ENCODE results near the gene ABR. TPM values are rescaled to one million over a fixed set of nuclear protein-coding genes. Genes with fewer than 3 reads are reported as not detected.

Gene ABR
- total and polyA plus RNA-seq, 9 donors = 25.0 to 94.6 (median 60.2) TPM

DNA sequence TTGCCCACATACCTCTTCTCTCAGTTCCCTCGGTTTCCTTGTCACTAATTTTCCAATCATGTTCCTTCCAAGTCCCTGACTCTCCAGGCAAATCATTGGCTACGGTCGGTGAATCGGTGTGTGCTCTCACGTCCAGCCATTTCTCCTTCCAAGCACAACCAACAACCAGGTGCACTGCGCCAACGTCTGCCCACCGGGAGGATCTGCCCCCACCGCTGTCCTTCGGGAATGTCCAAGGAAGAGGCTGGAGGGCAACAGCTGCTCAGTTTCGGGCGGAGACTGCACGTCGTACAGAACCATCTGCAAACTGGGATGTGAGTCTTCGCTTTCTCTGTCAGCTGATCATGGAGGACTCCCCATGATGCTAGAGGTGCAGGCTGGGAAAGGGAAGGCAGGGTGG is 191.8 kb downstream of the ABR start:
- Histone ChIP-seq H3K36me3 (no peaks in the 10 kb centered on the region), H3K4me3 (no peak overlapping the region), H3K27ac (no peak overlapping the region), H3K27me3 (no peaks in the 10 kb centered on the region), H3K9me3 (no peaks in the 10 kb centered on the region), H3K4me1 (ENCODE audit: insufficient read depth) (no peaks in the 10 kb centered on the region)
- no peak for DNase-seq
- intact Hi-C loops (cut with DNase I) = no loop called here
- TF ChIP-seq POLR2A (IDR thresholded peaks at IDR 0.05) (no peak), EP300 (IDR thresholded peaks at IDR 0.05) (no peak)
- TF ChIP-seq, protein P1, sequence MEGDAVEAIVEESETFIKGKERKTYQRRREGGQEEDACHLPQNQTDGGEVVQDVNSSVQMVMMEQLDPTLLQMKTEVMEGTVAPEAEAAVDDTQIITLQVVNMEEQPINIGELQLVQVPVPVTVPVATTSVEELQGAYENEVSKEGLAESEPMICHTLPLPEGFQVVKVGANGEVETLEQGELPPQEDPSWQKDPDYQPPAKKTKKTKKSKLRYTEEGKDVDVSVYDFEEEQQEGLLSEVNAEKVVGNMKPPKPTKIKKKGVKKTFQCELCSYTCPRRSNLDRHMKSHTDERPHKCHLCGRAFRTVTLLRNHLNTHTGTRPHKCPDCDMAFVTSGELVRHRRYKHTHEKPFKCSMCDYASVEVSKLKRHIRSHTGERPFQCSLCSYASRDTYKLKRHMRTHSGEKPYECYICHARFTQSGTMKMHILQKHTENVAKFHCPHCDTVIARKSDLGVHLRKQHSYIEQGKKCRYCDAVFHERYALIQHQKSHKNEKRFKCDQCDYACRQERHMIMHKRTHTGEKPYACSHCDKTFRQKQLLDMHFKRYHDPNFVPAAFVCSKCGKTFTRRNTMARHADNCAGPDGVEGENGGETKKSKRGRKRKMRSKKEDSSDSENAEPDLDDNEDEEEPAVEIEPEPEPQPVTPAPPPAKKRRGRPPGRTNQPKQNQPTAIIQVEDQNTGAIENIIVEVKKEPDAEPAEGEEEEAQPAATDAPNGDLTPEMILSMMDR (IDR thresholded peaks at IDR 0.05) = no peak
- 84 to 94% (median 91%) methylated on average over 15 of the region's 15 CpGs for WGBS, 3 donors

DNA sequence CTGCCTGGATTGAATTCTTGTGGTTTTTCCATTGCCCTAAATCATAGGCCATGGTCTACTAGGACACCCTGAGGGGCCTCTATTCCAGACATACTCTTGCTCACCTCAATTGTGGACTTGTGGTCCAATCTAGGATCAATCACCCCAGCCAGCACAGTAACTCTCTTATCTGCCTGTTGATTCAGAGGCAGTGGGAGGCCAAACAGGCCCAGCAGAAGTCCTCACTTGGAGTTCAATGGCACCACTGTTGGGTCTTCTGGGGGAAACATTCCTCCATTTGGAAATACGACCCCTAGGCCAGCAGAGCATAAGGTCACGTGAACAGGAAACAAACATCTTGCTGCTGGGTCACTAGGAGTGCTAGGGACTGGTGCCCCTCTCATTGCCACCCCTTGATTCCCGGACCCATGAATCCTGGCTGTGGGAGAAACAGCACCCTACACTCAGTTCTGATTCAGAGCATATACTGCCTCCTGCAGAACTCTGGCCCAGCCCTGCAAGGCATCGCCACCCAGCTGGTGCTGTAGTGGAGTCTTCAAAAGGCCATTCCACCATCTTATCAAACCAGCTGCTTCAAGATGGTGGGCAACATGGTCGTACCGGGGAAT is 193.4 kb downstream of the ABR start:
- TF ChIP-seq, protein P1 (IDR thresholded peaks at IDR 0.05) = no peak
- TF ChIP-seq POLR2A (IDR thresholded peaks at IDR 0.05) (no peak), EP300 (IDR thresholded peaks at IDR 0.05) (no peak)
- Histone ChIP-seq H3K27ac (no peak overlapping the region), H3K9me3 (no peaks in the 10 kb centered on the region), H3K36me3 (no peaks in the 10 kb centered on the region), H3K4me1 (ENCODE audit: insufficient read depth) (no peaks in the 10 kb centered on the region), H3K27me3 (no peaks in the 10 kb centered on the region), H3K4me3 (no peak overlapping the region)
- WGBS, 3 donors = 86 to 90% (median 87%) methylated on average over 6 of the region's 6 CpGs
- intact Hi-C loops (cut with DNase I) = no loop called here
- DNase-seq = no peak

DNA sequence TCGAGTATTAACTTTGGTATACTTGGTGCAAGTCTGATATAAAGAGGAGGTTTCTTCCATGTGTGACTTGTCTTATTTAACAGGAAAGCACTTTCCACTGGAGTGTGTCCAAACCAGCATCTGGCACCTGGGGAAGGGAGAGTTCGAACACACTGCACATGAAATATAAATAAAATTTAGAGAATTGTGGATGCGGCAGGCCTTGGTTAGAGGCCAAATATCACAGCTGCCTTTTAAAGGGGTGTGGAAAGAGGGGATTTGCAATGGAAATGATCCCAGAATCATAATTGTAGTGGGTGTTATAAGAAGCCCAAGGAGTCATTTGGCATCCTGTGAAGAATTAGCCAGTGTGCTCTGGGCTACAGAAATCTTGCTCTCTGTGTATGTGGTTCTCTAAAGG is 195.9 kb downstream of the ABR start:
- Histone ChIP-seq H3K36me3 (no peaks in the 10 kb centered on the region), H3K27me3 (no peaks in the 10 kb centered on the region), H3K4me1 (ENCODE audit: insufficient read depth) (no peaks in the 10 kb centered on the region), H3K27ac (no peak overlapping the region), H3K4me3 (no peak overlapping the region), H3K9me3 (no peaks in the 10 kb centered on the region)
- no peak for DNase-seq
- TF ChIP-seq POLR2A (IDR thresholded peaks at IDR 0.05) (no peak), EP300 (IDR thresholded peaks at IDR 0.05) (no peak)
- TF ChIP-seq, protein P1 (IDR thresholded peaks at IDR 0.05) = no peak
- WGBS, 3 donors = 10 to 18% (median 17%) methylated on average over 3 of the region's 3 CpGs
- intact Hi-C loops (cut with DNase I) = loop anchor here in 3 of 4 donors (5.0 kb wide), 4 partner anchors 107 to 202 kb away; partner anchors contain the start of genes GLOD4 (in 1 of the 3) and MRM3 (in 1 of the 3)

DNA sequence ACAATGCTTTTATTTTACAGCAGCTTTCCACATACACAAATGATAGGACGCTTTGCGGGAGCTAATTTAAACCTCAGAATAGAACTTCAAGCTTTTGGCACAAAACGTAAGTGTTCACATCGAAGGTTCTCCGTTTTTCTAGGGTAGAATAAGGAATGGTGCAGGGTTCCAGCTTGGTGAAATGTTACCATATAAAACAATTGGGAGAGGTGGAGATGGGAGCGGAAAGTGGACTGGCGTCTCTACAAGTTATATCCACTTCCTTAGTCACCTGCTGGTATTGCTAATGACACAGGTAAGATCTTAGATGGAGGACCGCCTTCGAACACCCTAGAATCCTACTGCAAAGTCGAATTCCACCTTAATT is 198.5 kb downstream of the ABR start:
- Histone ChIP-seq H3K4me3 (no peak overlapping the region), H3K4me1 (ENCODE audit: insufficient read depth) (peaks cover 1% of the 10 kb centered on the region), H3K36me3 (no peaks in the 10 kb centered on the region), H3K27ac (no peak overlapping the region), H3K27me3 (no peaks in the 10 kb centered on the region), H3K9me3 (no peaks in the 10 kb centered on the region)
- intact Hi-C loops (cut with DNase I) = loop anchor here (2.0 to 5.0 kb wide), 6 partner anchors 104 to 199 kb away; partner anchors contain the start of genes GLOD4 (in 1 of the 4) and MRM3 (in 1 of the 4)
- DNase-seq = no peak
- 33 to 37% (median 34%) methylated on average over 10 of the region's 10 CpGs for WGBS, 3 donors
- TF ChIP-seq POLR2A (IDR thresholded peaks at IDR 0.05) = no peak
- TF ChIP-seq EP300 (IDR thresholded peaks at IDR 0.05) = no peak
- TF ChIP-seq, protein P1 (IDR thresholded peaks at IDR 0.05) = no peak
